Measurements from ENCODE around the gene TMEM175.
A peak's percentile ranks its signal among the peaks of the same experiment; 100 is the strongest.
"Not testable (repeated sequence)": the region's sequence is repeated elsewhere in the genome, so short reads cannot be mapped to it uniquely, and the experiment has no call there.

TMEM175 gene

DNA sequence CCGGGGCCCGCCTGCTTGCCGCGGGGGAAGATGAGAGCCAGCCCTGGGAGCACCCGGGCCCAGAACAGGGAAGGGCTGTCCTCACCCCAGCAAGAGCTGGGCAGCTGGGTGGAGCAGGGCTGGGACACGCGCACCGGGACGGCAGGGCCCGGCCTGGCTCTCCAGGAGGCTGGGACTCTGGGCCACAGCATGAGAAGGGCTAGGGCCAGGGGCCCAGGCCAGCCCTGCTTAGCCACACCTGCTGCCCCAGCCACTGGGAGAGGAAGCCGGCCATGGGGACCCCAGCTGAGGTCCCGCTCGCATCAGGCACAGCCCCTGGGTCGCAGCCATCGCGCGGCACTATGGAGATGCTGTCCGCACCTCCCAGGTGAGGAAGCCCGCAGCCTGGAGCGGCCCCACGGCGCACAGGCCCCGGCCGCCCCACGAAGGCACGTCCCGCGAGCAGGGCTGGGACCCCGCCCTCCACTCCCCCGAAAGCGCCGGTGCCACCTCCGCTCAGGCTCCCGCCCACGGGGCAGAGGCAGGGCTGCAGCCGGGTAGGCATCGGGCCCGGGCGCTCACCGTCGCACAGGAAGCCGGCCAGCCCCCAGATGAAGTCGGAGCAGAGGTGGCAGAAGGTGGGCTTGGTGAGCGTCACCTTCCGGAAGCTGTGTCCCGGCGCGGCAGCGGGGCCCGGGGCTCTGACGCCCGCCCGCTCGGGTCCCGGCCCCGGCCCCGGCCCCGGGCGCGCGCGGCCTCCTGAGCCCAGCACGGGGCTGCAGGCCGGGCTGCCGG is 40.6 kb downstream of the TMEM175 start:
- H3K27me3 ChIP-seq (ENCODE audit: insufficient read depth, low read length): no peaks in the 10 kb centered on the region
- peak overlapping the region; percentile 86 for H2AFZ ChIP-seq (ENCODE audit: low read depth, low read length)
- H3K4me1 ChIP-seq (ENCODE audit: insufficient read depth, low read length): peaks cover 7% of the 10 kb centered on the region
- H3K36me3 ChIP-seq (ENCODE audit: insufficient read depth, low read length): no peaks in the 10 kb centered on the region
- peak overlapping the region; percentile 87 for H3K4me3 ChIP-seq (ENCODE audit: low read length)
- peaks cover 5% of the 10 kb centered on the region for H3K9me3 ChIP-seq (ENCODE audit: low read length)

DNA sequence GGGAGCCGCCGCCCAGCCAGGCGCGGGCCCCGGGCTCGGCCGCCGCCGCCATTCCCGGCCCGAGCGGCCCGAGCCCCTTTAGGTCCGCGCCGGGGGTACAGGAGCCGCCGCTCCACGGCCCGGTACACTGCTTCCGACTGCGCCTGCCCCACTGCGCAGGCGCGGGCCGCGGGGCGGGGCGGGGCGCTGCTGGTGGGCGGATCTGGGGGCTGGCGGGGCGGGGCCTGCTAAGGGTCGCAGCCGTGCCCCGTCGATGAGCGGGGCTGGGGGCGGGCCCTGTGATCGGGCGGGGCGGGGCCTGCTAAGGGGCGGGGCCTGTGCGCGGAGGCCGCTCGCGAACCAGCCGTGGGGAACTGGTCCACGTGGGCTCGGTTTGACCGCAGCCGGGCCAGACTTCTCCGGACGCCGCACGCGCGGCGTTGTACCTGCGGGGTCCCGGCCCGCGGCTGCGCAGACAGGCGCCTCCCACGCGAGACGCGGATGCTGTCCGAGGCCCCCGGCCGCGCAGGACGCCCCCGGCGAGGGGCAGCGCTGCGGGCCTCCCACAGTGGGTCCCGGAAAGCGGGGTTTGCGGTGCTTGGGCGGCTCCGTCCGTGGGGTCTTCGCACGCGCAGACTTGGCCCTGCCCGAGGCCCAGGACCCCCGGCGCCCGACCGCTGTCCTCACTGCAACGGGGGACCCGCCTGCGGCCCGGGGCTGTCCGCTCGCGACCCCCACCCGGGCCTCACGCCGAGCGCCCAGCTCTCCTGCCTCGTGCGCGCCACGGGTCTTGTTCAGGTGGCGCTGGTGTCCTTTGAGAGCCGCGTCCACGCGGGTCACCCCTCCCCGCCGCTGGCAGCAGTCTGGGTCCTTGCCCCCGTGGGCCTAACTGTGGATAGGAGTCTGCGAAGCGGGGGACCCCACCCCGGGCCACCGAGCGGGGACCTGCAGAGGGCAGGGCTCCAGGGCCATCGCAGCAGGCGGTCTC is 41.5 kb downstream of the TMEM175 start, which contains the start of gene DGKQ:
Gene DGKQ (minus strand): TSS at position 139 of the 967 bp plus-strand sequence. CDS start 87 bp downstream, at position 52.
- H3K27me3 ChIP-seq (ENCODE audit: insufficient read depth, low read length): no peaks in the 10 kb centered on the region
- H3K36me3 ChIP-seq (ENCODE audit: insufficient read depth, low read length): no peaks in the 10 kb centered on the region
- peaks cover 5% of the 10 kb centered on the region for H3K9me3 ChIP-seq (ENCODE audit: low read length)
- peak within 1 kb of the TSS; percentile 87 for H3K4me3 ChIP-seq (ENCODE audit: low read length)
- peak within 1 kb of the TSS; percentile 86 for H2AFZ ChIP-seq (ENCODE audit: low read depth, low read length)
- H3K4me1 ChIP-seq (ENCODE audit: insufficient read depth, low read length): peaks cover 7% of the 10 kb centered on the region

DNA sequence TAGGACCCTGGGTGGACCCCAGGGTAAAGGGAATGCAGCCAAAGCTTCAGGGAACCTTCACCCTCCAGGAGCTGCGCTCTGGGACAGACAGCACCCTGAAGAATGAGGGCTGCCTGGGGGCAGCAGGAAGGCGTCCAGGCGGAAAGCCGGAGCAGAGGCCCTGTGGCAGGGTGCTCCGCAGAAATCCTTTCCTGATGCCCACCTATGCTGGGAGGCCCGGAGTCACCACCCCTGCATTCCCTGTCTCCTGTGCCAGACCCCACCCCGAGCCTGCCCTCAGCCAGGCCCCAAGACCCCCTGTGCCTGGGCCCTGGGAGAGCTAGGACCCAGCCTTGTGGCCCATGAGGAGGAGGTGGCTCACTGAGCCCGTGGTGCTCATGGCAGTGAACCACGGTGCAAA is 42.4 kb downstream of the TMEM175 start:
- peaks cover 5% of the 10 kb centered on the region for H3K9me3 ChIP-seq (ENCODE audit: low read length)

DNA sequence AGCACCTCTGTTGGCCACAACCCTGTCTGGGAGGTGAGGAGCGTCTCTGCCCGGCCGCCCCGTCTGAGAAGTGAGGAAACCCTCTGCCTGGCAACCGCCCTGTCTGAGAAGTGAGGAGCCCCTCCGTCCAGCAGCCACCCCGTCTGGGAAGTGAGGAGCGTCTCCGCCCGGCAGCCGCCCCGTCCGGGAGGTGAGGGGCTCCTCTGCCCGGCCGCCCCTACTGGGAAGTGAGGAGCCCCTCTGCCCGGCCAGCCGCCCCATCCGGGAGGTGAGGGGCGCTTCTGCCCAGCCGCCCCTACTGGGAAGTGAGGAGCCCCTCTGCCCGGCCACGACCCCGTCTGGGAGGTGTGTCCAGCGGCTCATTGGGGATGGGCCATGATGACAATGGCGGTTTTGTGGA is 43.8 kb downstream of the TMEM175 start:
- not testable (repeated sequence) for H3K4me3 ChIP-seq (ENCODE audit: low read length); H3K36me3 ChIP-seq (ENCODE audit: insufficient read depth, low read length)
- peaks cover 14% of the 10 kb centered on the region for H3K27me3 ChIP-seq (ENCODE audit: insufficient read depth, low read length)

More for the DNA sequence above, 42.4 kb downstream of the TMEM175 start:
- Histone ChIP-seq H3K4me3 (ENCODE audit: low read length) (no peak overlapping the region), H2AFZ (ENCODE audit: low read depth, low read length) (no peak overlapping the region), H3K4me1 (ENCODE audit: insufficient read depth, low read length) (peaks cover 7% of the 10 kb centered on the region), H3K36me3 (ENCODE audit: insufficient read depth, low read length) (no peaks in the 10 kb centered on the region), H3K27me3 (ENCODE audit: insufficient read depth, low read length) (peaks cover 7% of the 10 kb centered on the region)

DNA sequence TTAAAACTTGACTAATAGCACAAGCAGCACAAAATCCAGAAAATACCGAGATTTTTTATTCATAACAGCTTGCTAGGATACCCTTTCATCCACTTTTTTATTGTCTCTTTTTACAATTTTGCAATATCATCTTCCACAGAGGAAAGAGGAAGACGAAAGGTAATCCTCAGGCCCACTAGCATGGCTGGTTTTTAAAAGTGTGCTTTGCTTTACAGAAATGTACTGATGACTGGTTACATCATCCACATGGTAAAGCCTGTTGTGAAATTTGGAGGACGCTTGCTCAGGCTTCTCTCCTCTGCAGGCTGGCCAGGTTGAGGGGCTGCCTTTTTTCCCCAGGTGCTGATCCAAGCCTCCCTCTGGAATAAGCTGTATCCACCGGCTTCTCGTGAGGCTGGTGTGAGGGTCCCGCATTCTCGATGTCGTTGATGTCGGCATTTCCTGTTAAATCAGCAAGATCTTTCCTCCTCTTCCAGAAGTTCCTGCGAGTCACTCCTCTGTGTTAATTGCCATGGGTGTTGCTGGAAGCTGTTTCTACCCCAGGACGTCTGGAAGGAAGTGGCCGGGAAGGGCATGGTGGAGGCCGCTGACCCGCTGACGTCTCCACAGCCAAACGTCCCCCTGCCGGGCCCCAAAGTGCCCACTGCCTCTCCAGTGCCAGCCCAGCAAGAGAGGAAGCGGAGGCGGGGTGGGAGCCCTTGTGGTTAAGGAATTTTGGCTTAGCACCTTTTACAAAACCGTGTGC is 46.9 kb downstream of the TMEM175 start:
- Histone ChIP-seq H2AFZ (ENCODE audit: low read depth, low read length) (no peak overlapping the region), H3K36me3 (ENCODE audit: insufficient read depth, low read length) (no peaks in the 10 kb centered on the region), H3K27me3 (ENCODE audit: insufficient read depth, low read length) (peaks cover 27% of the 10 kb centered on the region)

More for the DNA sequence above, 43.8 kb downstream of the TMEM175 start:
- not testable (repeated sequence) for H3K9me3 ChIP-seq (ENCODE audit: low read length); H2AFZ ChIP-seq (ENCODE audit: low read depth, low read length); H3K4me1 ChIP-seq (ENCODE audit: insufficient read depth, low read length)

DNA sequence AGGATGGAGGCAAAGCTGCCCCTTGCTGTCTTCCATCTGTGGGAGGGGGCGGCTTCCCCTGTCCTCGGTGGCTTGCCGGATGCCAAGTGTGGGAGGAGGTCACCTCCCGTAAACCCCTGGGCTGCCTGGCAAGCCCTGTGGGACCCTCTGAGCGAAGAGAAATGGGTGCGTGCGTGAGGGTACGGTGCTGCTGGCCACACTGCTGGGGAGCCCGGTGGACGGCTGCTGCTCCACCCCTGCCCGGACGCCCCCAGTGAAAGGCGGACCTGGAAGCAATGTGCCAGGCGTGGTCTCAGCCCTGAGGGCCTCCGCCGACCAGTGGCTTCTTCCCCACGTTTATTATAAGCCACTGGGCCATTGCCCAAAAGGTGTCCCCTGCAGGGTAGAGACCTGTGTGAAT is 50.0 kb downstream of the TMEM175 start:
- no peak overlapping the region for H2AFZ ChIP-seq (ENCODE audit: low read depth, low read length)
- no peaks in the 10 kb centered on the region for H3K9me3 ChIP-seq (ENCODE audit: low read length)
- peaks cover 3% of the 10 kb centered on the region for H3K4me1 ChIP-seq (ENCODE audit: insufficient read depth, low read length)
- no peak overlapping the region for H3K4me3 ChIP-seq (ENCODE audit: low read length)
- peaks cover 50% of the 10 kb centered on the region for H3K27me3 ChIP-seq (ENCODE audit: insufficient read depth, low read length)
- no peaks in the 10 kb centered on the region for H3K36me3 ChIP-seq (ENCODE audit: insufficient read depth, low read length)

More for the DNA sequence above, 46.9 kb downstream of the TMEM175 start:
- peaks cover 5% of the 10 kb centered on the region for H3K9me3 ChIP-seq (ENCODE audit: low read length)
- no peaks in the 10 kb centered on the region for H3K4me1 ChIP-seq (ENCODE audit: insufficient read depth, low read length)
- no peak overlapping the region for H3K4me3 ChIP-seq (ENCODE audit: low read length)

DNA sequence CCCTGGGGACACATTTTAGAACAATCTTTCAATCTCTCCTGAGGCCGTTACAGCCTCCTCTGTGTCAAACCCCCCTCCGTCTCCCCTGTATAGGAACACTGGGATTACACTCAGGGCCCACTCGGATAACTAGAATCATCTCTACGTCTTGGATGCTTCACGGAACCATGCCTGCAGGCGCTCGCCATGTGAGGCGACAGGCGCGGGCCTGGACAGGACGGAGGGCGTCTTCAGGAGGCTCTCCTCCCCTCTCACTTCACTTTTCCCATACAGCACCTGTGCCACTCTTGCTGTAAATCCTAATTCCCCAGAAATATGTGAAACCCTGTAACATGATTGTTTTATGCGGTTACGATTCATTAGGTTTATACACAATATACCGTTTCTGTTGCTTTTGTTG is 50.6 kb downstream of the TMEM175 start:
- no peak overlapping the region for H3K4me3 ChIP-seq (ENCODE audit: low read length)
- peaks cover 3% of the 10 kb centered on the region for H3K4me1 ChIP-seq (ENCODE audit: insufficient read depth, low read length)
- H3K27me3 ChIP-seq (ENCODE audit: insufficient read depth, low read length): peaks cover 50% of the 10 kb centered on the region
- H2AFZ ChIP-seq (ENCODE audit: low read depth, low read length): no peak overlapping the region
- no peaks in the 10 kb centered on the region for H3K36me3 ChIP-seq (ENCODE audit: insufficient read depth, low read length)
- no peaks in the 10 kb centered on the region for H3K9me3 ChIP-seq (ENCODE audit: low read length)

DNA sequence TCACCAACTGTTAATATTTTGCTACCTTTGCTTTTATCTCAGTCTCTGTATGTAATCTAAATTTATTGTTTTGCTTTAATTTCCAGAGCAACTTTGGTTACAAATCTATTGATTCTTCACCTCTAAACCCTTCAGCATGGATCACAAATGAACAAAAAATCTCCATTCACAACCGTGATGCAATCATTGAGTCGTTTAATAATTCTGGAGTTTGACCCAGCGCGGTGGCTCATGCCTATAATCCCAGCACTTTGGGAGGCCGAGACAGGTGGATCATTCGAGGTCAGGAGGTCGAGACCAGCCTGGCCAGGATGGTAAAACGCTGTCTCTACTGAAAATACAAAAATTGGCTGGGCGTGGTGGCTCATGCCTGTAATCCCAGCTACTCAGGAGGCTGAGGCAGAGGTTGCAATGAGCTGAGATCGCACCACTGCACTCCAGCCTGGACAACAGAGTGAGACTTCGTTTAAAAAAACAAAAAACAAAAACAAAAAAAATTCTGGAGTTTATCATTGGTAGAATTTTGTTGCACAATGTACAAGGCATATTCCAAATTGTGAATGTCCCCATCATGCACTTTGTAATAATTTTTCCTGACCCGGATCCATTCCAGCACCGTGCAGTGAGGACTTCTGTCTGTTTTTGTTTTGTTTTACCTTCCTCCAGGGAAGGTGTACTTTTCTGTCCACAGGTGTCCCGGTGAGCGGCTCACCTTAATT is 52.2 kb downstream of the TMEM175 start:
- H3K9me3 ChIP-seq (ENCODE audit: low read length): no peaks in the 10 kb centered on the region
- H3K4me3 ChIP-seq (ENCODE audit: low read length): no peak overlapping the region
- no peak overlapping the region for H2AFZ ChIP-seq (ENCODE audit: low read depth, low read length)
- H3K27me3 ChIP-seq (ENCODE audit: insufficient read depth, low read length): peaks cover 46% of the 10 kb centered on the region
- peaks cover 3% of the 10 kb centered on the region for H3K4me1 ChIP-seq (ENCODE audit: insufficient read depth, low read length)
- no peaks in the 10 kb centered on the region for H3K36me3 ChIP-seq (ENCODE audit: insufficient read depth, low read length)

DNA sequence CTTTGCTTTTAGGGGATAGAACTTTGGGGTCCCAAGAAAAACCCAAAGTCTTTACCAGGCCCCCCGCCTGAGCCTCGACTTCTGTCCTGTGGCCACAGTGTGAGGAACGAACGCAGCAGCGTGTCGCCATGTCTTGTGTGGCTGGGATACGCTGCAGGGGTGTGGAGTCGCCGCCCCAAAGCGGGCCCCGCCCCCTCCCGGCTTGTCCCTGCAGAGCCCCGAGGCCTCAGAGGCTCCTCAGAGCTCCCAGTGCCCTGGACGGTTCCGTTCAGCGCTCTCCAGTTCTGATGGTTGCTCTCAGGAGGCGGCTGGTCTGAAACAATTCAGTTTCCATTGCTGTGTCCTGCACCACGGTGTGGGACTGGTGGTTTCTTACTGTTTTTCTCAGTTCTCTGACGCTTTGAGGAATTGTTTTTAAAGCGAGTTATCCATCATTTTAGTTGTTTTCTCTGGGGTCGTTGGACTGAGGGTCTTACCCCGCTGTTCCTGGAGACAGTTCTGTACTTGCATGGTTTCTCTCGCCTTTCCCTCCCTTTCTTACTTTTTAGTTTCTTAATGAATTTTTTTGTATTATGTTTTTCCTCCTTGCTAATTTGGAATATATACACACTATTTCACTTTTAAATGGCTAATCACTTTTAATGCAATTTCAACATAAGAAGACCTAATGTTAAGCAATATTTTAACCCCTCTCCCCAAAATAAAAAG is 53.0 kb downstream of the TMEM175 start:
- Histone ChIP-seq H3K36me3 (ENCODE audit: insufficient read depth, low read length) (no peaks in the 10 kb centered on the region), H3K4me1 (ENCODE audit: insufficient read depth, low read length) (peaks cover 3% of the 10 kb centered on the region), H2AFZ (ENCODE audit: low read depth, low read length) (no peak overlapping the region), H3K9me3 (ENCODE audit: low read length) (no peaks in the 10 kb centered on the region), H3K27me3 (ENCODE audit: insufficient read depth, low read length) (peaks cover 40% of the 10 kb centered on the region), H3K4me3 (ENCODE audit: low read length) (no peak overlapping the region)

DNA sequence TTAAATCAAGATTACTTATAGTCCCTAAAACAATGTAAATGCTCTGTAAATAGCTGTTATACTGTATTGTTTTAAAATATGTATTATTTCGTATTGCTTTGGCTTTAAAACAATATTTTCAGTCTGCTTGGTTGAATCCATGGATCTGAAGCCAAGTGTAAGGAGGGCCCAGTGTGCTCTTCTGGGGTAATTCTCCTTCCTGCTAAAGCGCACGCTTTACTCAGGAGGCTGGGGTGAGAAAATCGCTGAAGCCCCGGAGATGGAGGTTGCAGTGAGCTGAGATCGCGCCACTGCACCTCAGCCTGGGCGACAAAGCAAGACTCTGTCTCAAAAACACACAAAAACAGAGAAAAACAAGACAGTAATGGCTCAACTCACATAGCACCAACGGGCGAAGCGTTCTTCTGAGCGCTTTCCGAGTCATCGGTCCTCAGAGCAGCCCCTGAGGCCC is 54.2 kb downstream of the TMEM175 start:
- Histone ChIP-seq H2AFZ (ENCODE audit: low read depth, low read length) (peak overlapping the region; percentile 53), H3K27me3 (ENCODE audit: insufficient read depth, low read length) (peaks cover 36% of the 10 kb centered on the region), H3K9me3 (ENCODE audit: low read length) (no peaks in the 10 kb centered on the region)

DNA sequence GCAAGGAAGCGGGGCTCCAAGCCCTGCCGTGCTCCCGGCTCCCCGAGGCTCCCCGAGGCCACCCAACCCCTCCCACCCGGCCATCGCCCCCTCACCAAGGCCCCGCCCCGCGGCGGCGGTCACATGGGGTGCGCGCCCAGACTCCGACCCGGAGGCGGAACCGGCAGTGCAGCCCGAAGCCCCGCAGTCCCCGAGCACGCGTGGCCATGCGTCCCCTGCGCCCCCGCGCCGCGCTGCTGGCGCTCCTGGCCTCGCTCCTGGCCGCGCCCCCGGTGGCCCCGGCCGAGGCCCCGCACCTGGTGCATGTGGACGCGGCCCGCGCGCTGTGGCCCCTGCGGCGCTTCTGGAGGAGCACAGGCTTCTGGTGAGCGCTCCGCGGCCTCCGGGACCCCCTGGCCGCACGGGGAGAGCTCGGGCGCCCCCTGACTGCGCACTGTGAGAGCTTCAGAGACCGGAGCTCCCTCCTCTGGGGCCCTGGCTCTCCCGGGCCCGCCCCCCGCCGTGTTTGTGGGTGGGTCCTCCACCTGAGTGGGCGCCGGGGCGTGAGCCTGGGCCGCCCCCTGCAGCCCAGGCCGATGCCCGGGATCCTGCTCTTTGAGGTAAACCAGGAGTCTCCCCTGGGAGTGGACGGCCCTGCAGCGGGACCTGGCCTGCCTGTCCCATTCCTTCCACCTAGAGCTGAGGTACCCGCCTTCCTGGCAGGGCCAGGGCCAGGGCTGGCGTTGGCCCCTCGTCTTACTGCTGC is 54.8 kb downstream of the TMEM175 start, which contains the start of gene IDUA:
Gene IDUA (plus strand): TSS at position 166 of the 745 bp plus-strand sequence. CDS start 41 bp downstream, at position 207.
- Histone ChIP-seq H3K36me3 (ENCODE audit: insufficient read depth, low read length) (no peaks in the 10 kb centered on the region), H3K27me3 (ENCODE audit: insufficient read depth, low read length) (peaks cover 35% of the 10 kb centered on the region), H2AFZ (ENCODE audit: low read depth, low read length) (peak within 1 kb of the TSS; percentile 53), H3K4me1 (ENCODE audit: insufficient read depth, low read length) (peaks cover 3% of the 10 kb centered on the region), H3K4me3 (ENCODE audit: low read length) (peak within 1 kb of the TSS; percentile 47), H3K9me3 (ENCODE audit: low read length) (no peaks in the 10 kb centered on the region)

More for the DNA sequence above, 54.2 kb downstream of the TMEM175 start:
- H3K36me3 ChIP-seq (ENCODE audit: insufficient read depth, low read length): no peaks in the 10 kb centered on the region
- H3K4me3 ChIP-seq (ENCODE audit: low read length): peak overlapping the region; percentile 47
- H3K4me1 ChIP-seq (ENCODE audit: insufficient read depth, low read length): peaks cover 3% of the 10 kb centered on the region

All from neuron (in vitro differentiated cells).